Activated CD8-positive, alpha-beta memory T cell treated with anti-CD3 and anti-CD28 coated beads, Interleukin-2, amount 10 ng/mL, durations not matched to agents 7 days and 5 days (primary cell): Measurements from ENCODE around the gene NEUROD6. TPM values are rescaled to one million over a fixed set of nuclear protein-coding genes. Genes with fewer than 3 reads are reported as not detected.

Source experiments
- ATAC-seq: fragments of 150-1000 bp; cut with Tn5 transposase; one replicate; pipeline ENCODE4 v1.10.0; 2021; ENCODE audit warnings: moderate library complexity
- CTCF ChIA-PET: fragments of 350-600 bp; sonication (Branson Sonifier 250); formaldehyde crosslinking; loops from one replicate; lab custom pipeline; 2021; ENCODE audit warnings: antibody characterized with exemption; lab: Charles Lee
- DNase-seq: peaks from one replicate; pipeline ENCODE4 v3.0.0-alpha.2; 2020
- H3K27ac Mint-ChIP-seq: one replicate; pipeline ENCODE4 v1.8.0; 2021; ENCODE audit warnings: mild to moderate bottlenecking, mixed read lengths
- H3K27me3 Mint-ChIP-seq: one replicate; pipeline ENCODE4 v1.8.0; 2021; ENCODE audit warnings: mixed read lengths
- H3K36me3 Mint-ChIP-seq: one replicate; pipeline ENCODE4 v1.8.0; 2021; ENCODE audit warnings: mild to moderate bottlenecking, mixed read lengths
- H3K4me1 Mint-ChIP-seq: one replicate; pipeline ENCODE4 v1.8.0; 2021; ENCODE audit warnings: mixed read lengths
- H3K4me3 Mint-ChIP-seq: one replicate; pipeline ENCODE4 v1.8.0; 2021; ENCODE audit warnings: mild to moderate bottlenecking, moderate library complexity, mixed read lengths
- H3K9me3 Mint-ChIP-seq: one replicate; pipeline ENCODE4 v1.8.0; 2022; ENCODE audit warnings: low read depth, mixed read lengths
- total RNA-seq, 2 experiments: library from RNA; stranded (reverse); gene quantifications; one replicate each; pipeline ENCODE4 v1.2.3, GENCODE V29; 2021

The NEUROD6 gene
- not detected for total RNA-seq

GRCh38 chr7:31340603-31341002 is at the start of gene NEUROD6:
Gene NEUROD6, minus strand, starts transcription at chr7:31340726. Its CDS starts 1,458 bp downstream, at chr7:31339268.
- no peak within 1 kb of the TSS for H3K27ac Mint-ChIP-seq
- H3K36me3 Mint-ChIP-seq: no peaks in the 10 kb centered on the region
- CTCF ChIA-PET: no interaction called here
- ATAC-seq: no peak
- H3K4me1 Mint-ChIP-seq: no peaks in the 10 kb centered on the region
- H3K27me3 Mint-ChIP-seq: peaks cover 13% of the 10 kb centered on the region
- no peak for DNase-seq
- H3K4me3 Mint-ChIP-seq: no peak within 1 kb of the TSS
- H3K9me3 Mint-ChIP-seq: no peaks in the 10 kb centered on the region

DNA sequence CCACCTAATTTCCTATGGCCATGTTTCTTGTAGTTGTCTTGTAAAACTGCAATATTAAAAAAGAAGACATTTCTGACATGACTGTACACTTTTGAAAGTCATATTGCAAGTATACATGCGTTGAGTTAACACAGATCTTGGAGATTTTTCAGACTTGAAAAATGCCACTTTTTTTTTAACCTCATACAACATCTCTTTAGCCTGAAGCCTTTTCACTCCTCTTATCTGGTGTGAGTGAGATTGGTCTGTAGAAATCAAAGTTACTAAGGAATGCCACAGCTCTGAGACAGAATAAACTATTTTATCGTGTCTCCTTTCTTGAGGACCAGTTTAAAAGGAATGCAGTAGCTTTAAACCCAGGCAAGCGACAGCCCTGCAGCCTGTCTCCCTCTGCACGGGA is 43.9 kb upstream of the NEUROD6 start:
- CTCF ChIA-PET: no interaction called here
- Mint-ChIP-seq H3K4me1 (no peaks in the 10 kb centered on the region), H3K27me3 (no peaks in the 10 kb centered on the region), H3K9me3 (peaks cover 3% of the 10 kb centered on the region), H3K4me3 (no peak overlapping the region), H3K36me3 (no peaks in the 10 kb centered on the region), H3K27ac (no peak overlapping the region)
- DNase-seq (no peak), ATAC-seq (no peak)

- ATAC-seq (no peak), DNase-seq (no peak)
- Mint-ChIP-seq H3K9me3 (peaks cover 3% of the 10 kb centered on the region), H3K27ac (no peak overlapping the region), H3K27me3 (no peaks in the 10 kb centered on the region), H3K36me3 (no peaks in the 10 kb centered on the region), H3K4me3 (no peak overlapping the region), H3K4me1 (no peaks in the 10 kb centered on the region)
- CTCF ChIA-PET: interaction anchor here (0.7 kb wide), 1 partner anchor 1555 kb away, joined by 3 read pairs; no protein-coding TSS in a partner anchor
Observed at GRCh38 chr7:31382722-31383121, 42.2 kb upstream of the NEUROD6 start.

- no peak overlapping the region for H3K4me3 Mint-ChIP-seq
- no peak for DNase-seq
- ATAC-seq: no peak
- no peaks in the 10 kb centered on the region for H3K9me3 Mint-ChIP-seq
- H3K27me3 Mint-ChIP-seq: no peaks in the 10 kb centered on the region
- H3K27ac Mint-ChIP-seq: no peak overlapping the region
- no peaks in the 10 kb centered on the region for H3K4me1 Mint-ChIP-seq
- H3K36me3 Mint-ChIP-seq: no peaks in the 10 kb centered on the region
- CTCF ChIA-PET: no interaction called here
Observed at GRCh38 chr7:31373337-31374289, 33.1 kb upstream of the NEUROD6 start.

- H3K4me1 Mint-ChIP-seq: no peaks in the 10 kb centered on the region
- H3K36me3 Mint-ChIP-seq: no peaks in the 10 kb centered on the region
- H3K4me3 Mint-ChIP-seq: no peak overlapping the region
- CTCF ChIA-PET: no interaction called here
- no peak for ATAC-seq
- no peak overlapping the region for H3K27ac Mint-ChIP-seq
- no peaks in the 10 kb centered on the region for H3K27me3 Mint-ChIP-seq
- DNase-seq: no peak
- no peaks in the 10 kb centered on the region for H3K9me3 Mint-ChIP-seq
Observed at GRCh38 chr7:31372231-31372959, 31.9 kb upstream of the NEUROD6 start.

DNA sequence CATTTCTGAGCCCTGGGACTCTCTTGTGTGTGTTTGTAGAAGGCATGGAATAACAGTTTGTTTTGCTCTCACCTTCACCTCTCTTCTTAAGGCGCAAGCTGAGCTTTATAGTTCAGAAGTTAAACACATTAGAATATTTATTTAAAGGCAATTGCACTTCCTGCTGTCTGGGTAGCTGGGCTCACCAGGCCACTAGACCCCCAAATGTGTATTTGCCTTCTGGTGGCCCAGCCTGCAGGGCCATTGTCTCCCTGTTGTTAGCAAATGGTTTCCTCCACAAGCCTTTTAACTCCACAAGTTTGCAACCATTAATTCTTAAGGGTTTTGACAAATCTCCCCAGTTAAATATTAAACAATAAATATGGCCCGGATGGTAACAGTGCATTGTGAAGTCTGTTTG is 31.1 kb upstream of the NEUROD6 start:
- Mint-ChIP-seq H3K4me1 (no peaks in the 10 kb centered on the region), H3K36me3 (no peaks in the 10 kb centered on the region), H3K9me3 (no peaks in the 10 kb centered on the region), H3K27ac (no peak overlapping the region), H3K4me3 (no peak overlapping the region), H3K27me3 (no peaks in the 10 kb centered on the region)
- DNase-seq (no peak), ATAC-seq (no peak)
- CTCF ChIA-PET: no interaction called here

DNA sequence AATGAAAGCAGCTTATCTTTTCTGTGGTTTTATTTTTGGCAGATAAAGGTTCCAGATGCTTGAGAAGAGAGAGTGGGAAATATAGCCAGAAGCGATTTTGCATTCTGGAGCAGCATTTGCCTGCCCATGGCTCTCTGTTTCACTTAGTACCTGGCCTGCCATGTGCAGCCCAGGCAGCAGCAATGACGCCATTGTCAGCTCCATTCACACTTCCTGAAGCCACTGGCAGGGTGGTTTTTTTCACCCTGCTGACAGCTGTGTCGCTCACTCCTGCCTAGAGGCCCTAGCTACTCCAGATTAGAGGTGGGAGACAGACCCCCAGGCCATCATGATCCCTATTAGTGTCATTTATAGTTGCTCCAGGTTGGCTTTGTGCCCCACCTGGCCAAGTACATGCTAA is 30.1 kb upstream of the NEUROD6 start:
- Mint-ChIP-seq H3K27ac (no peak overlapping the region), H3K9me3 (no peaks in the 10 kb centered on the region), H3K27me3 (no peaks in the 10 kb centered on the region), H3K4me3 (no peak overlapping the region), H3K36me3 (no peaks in the 10 kb centered on the region), H3K4me1 (no peaks in the 10 kb centered on the region)
- CTCF ChIA-PET: interaction anchor here (0.6 kb wide), 1 partner anchor 1761 kb away, joined by 3 read pairs; no protein-coding TSS in a partner anchor
- DNase-seq (no peak), ATAC-seq (no peak)

GRCh38 chr7:31368620-31369019 is 28.1 kb upstream of the NEUROD6 start:
- no peak for ATAC-seq
- Mint-ChIP-seq H3K27ac (no peak overlapping the region), H3K36me3 (no peaks in the 10 kb centered on the region), H3K27me3 (no peaks in the 10 kb centered on the region), H3K9me3 (no peaks in the 10 kb centered on the region), H3K4me1 (no peaks in the 10 kb centered on the region), H3K4me3 (no peak overlapping the region)
- DNase-seq: no peak
- CTCF ChIA-PET: no interaction called here

DNA sequence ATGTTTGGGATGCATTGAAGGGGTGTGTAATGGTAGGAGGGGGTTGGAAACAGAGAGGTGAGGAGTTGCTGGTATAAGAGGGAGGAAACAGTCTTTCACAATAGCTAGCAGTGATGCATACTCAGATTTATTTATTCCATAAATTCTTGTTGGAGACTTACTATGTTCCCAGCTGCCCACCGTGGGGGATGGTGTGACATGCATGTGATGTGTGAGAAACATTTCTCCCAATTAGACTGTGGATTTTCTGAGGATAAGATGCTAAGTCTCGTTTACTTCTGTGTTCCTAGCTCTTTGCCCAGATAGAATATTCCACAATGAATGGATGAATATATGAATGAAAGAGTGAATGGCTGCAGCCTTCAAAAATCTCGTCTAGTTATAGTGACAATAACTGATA is 23.0 kb upstream of the NEUROD6 start:
- no peak for DNase-seq
- CTCF ChIA-PET: no interaction called here
- no peak for ATAC-seq
- Mint-ChIP-seq H3K4me1 (no peaks in the 10 kb centered on the region), H3K27ac (no peak overlapping the region), H3K9me3 (no peaks in the 10 kb centered on the region), H3K27me3 (no peaks in the 10 kb centered on the region), H3K4me3 (no peak overlapping the region), H3K36me3 (no peaks in the 10 kb centered on the region)

GRCh38 chr7:31363051-31363450 is 22.5 kb upstream of the NEUROD6 start:
- no peak overlapping the region for H3K27ac Mint-ChIP-seq
- no peaks in the 10 kb centered on the region for H3K36me3 Mint-ChIP-seq
- no peak for DNase-seq
- ATAC-seq: no peak
- no peaks in the 10 kb centered on the region for H3K9me3 Mint-ChIP-seq
- no peak overlapping the region for H3K4me3 Mint-ChIP-seq
- CTCF ChIA-PET: no interaction called here
- no peaks in the 10 kb centered on the region for H3K27me3 Mint-ChIP-seq
- H3K4me1 Mint-ChIP-seq: no peaks in the 10 kb centered on the region

DNA sequence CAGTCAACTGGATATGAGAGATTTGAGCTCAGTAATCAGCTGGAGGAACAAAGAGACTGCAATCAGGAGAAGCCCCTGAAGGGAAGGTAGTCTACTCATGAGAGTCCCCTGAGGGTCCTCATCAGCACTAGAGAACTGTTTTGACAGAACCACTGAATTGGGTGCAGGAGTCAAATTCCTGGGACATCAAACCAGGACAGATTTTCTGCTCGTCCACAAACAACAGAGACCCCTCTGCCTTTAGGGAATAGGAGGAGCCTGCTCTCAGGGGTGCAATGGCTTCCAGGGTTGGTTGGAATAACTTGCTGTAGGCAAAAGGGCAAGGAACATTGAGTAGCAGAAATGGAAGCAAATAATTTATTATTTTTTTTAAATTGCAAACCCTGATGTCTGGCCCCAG is 21.9 kb upstream of the NEUROD6 start:
- no peaks in the 10 kb centered on the region for H3K4me1 Mint-ChIP-seq
- no peaks in the 10 kb centered on the region for H3K9me3 Mint-ChIP-seq
- H3K4me3 Mint-ChIP-seq: no peak overlapping the region
- no peaks in the 10 kb centered on the region for H3K36me3 Mint-ChIP-seq
- ATAC-seq: no peak
- no peaks in the 10 kb centered on the region for H3K27me3 Mint-ChIP-seq
- DNase-seq: no peak
- CTCF ChIA-PET: no interaction called here
- no peak overlapping the region for H3K27ac Mint-ChIP-seq

- CTCF ChIA-PET: no interaction called here
- H3K4me1 Mint-ChIP-seq: no peaks in the 10 kb centered on the region
- no peaks in the 10 kb centered on the region for H3K36me3 Mint-ChIP-seq
- H3K27me3 Mint-ChIP-seq: no peaks in the 10 kb centered on the region
- no peak for ATAC-seq
- no peak overlapping the region for H3K27ac Mint-ChIP-seq
- H3K9me3 Mint-ChIP-seq: peaks cover 2% of the 10 kb centered on the region
- DNase-seq: no peak
- no peak overlapping the region for H3K4me3 Mint-ChIP-seq
Observed at GRCh38 chr7:31358467-31358866, 17.9 kb upstream of the NEUROD6 start.

- H3K4me1 Mint-ChIP-seq: no peaks in the 10 kb centered on the region
- DNase-seq (no peak), ATAC-seq (no peak)
- H3K9me3 Mint-ChIP-seq: no peaks in the 10 kb centered on the region
- no peak overlapping the region for H3K27ac Mint-ChIP-seq
- CTCF ChIA-PET: no interaction called here
- no peaks in the 10 kb centered on the region for H3K36me3 Mint-ChIP-seq
- H3K4me3 Mint-ChIP-seq: no peak overlapping the region
- H3K27me3 Mint-ChIP-seq: no peaks in the 10 kb centered on the region
Observed at GRCh38 chr7:31345421-31345820, 4.9 kb upstream of the NEUROD6 start.
